HG03442 (cell line): ENCODE data around the gene CACNA2D3.
"Not testable (repeated sequence)": the region's sequence is repeated elsewhere in the genome, so short reads cannot be mapped to it uniquely, and the experiment has no call there.

Experiments
- ATAC-seq: cut with Tn5 transposase; IDR thresholded peaks from one replicate; pipeline ENCODE4 v1.9.1; 2021; ENCODE audit warnings: mild to moderate bottlenecking, moderate library complexity; ENCODE audit not compliant: unreplicated experiment

CACNA2D3 gene

GRCh38 chr3:54608041-54608440 lies 485.7 kb downstream of the CACNA2D3 start:
- ATAC-seq: no peak

GRCh38 chr3:54619053-54619452 lies 496.7 kb downstream of the CACNA2D3 start:
- ATAC-seq: no peak

- no peak for ATAC-seq
Measured at GRCh38 chr3:54619531-54619930, 497.2 kb downstream of the CACNA2D3 start.

- ATAC-seq: no peak
Measured at GRCh38 chr3:54621184-54621583, 498.8 kb downstream of the CACNA2D3 start.

GRCh38 chr3:54622678-54623077 lies 500.3 kb downstream of the CACNA2D3 start:
- ATAC-seq: no peak

GRCh38 chr3:54625805-54626787 lies 503.7 kb downstream of the CACNA2D3 start:
- ATAC-seq: no peak

- ATAC-seq: no peak
Measured at GRCh38 chr3:54628888-54629441, 506.6 kb downstream of the CACNA2D3 start.

- no peak for ATAC-seq
Measured at GRCh38 chr3:54630101-54630623, 507.8 kb downstream of the CACNA2D3 start.

GRCh38 chr3:54631001-54631400 lies 508.6 kb downstream of the CACNA2D3 start:
- ATAC-seq: not testable (repeated sequence)

GRCh38 chr3:54631516-54632325 lies 509.4 kb downstream of the CACNA2D3 start:
- no peak for ATAC-seq

- ATAC-seq: no peak
Measured at GRCh38 chr3:54632326-54632665, 509.9 kb downstream of the CACNA2D3 start.

GRCh38 chr3:54632834-54633233 lies 510.5 kb downstream of the CACNA2D3 start:
- no peak for ATAC-seq

GRCh38 chr3:54633444-54634121 lies 511.2 kb downstream of the CACNA2D3 start:
- ATAC-seq: no peak

GRCh38 chr3:54634122-54634469 lies 511.7 kb downstream of the CACNA2D3 start:
- ATAC-seq: no peak

GRCh38 chr3:54639790-54640372 lies 517.5 kb downstream of the CACNA2D3 start:
- ATAC-seq: not testable (repeated sequence)

GRCh38 chr3:54641226-54642014 lies 519.1 kb downstream of the CACNA2D3 start:
- no peak for ATAC-seq

- ATAC-seq: no peak
Measured at GRCh38 chr3:54642147-54642546, 519.8 kb downstream of the CACNA2D3 start.

- ATAC-seq: no peak
Measured at GRCh38 chr3:54647721-54648120, 525.4 kb downstream of the CACNA2D3 start.

- ATAC-seq: no peak
Measured at GRCh38 chr3:54649551-54649950, 527.2 kb downstream of the CACNA2D3 start.
